NCI-H748 (cell line): ENCODE measurements around the gene SPIN1.
"Not testable (repeated sequence)": the region's sequence is repeated elsewhere in the genome, so short reads cannot be mapped to it uniquely, and the experiment has no call there.

Source experiments
- DNase-seq: peaks from one replicate; lab custom pipeline; 2025; ENCODE audit not compliant: unreplicated experiment; lab: John Stamatoyannopoulos, UW

SPIN1 gene

DNA sequence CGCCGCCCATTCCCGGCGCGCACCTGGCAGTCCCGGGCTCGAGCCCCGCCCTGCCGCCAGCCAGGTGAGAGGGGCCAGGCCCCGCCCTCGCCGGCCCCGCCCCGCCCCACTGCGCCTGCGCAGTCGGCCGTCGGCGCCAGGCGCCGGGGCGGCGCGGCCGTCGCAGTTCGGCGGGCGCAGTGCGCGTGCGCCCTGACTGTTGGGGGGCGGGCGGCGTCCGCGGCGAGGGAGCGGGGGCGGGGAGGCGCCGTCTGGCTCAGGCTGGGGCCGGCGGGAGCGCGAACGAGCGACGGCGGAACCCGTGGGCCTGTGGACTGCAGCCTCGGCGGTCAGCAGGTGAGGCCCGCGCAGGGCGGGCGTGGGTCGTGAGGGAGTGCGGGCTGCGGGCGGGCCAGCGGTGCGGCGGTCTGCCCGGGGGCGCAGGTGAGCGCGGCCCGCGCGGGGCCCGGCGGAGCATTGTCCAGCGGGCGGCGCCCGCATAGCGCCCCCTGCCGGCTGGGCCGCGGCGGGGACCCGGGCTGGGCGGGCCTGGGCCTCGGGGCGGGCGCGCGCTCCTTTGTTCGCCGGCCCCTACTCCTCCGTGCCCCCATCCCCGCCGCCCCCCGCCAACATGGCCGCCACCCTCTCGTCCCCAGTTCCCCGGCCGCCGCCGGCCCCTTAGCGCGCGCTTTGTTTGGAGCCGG is at the start of gene SPIN1:
Gene SPIN1 (plus strand): TSS at position 242 of the 683 bp plus-strand sequence. CDS start 38,096 bp downstream, outside the sequence.
- peak; percentile 91 for DNase-seq

DNA sequence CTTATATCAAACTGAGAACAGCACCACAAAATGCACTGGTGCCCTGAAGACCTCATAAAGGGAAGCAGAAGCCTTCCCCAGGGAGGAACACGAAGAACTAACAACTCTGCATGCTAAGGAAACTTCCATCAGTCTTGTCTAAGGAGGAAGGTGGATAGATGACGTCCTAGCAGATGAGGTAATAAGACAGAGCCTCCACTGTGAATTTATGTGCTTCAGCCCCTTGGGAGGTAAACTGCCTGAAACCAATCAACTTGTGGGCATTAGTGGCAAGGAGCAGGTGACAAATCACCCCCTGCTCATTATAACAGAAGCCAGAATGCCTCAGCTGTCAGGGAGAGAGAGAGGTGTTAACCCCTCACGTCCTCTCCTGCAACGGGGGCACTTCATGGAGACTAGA is 48.9 kb upstream of the SPIN1 start:
- DNase-seq: no peak

DNA sequence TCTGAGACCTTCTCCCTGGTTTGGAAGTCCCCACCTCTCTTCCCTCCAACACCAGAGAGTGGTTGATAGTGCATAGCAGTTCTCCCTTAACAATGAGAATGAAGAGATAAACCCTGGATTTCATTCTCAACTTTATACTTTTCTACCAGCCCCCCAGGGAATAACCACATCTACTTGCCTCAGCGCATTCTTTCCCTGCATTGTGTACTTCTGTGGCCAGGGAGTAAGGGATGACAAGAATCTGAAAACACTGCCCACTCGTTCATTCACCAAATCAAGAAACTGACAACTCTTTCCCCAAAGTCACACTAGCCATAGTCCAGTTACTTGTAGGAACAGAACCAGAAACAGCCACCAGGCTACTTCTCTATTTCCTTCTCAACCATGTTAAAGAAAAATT is 46.0 kb upstream of the SPIN1 start:
- no peak for DNase-seq

DNA sequence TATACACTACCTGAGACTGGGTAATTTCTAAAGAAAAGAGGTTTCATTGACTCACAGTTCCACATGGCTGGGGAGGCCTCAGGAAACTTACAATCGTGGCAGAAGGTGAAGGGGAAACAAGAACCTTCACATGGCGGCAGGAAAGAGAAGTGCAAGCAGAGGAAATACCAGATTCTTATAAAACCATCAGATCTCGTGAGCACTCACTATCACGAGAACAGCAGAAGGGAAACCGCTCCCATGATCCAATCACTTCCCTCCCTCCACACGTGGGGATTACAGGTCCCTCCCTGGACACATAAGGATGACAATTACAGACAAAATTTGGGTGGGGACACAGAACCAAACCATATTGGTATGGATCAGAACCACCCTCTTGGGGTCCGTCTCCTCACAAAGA is 44.2 kb upstream of the SPIN1 start:
- no peak for DNase-seq

DNA sequence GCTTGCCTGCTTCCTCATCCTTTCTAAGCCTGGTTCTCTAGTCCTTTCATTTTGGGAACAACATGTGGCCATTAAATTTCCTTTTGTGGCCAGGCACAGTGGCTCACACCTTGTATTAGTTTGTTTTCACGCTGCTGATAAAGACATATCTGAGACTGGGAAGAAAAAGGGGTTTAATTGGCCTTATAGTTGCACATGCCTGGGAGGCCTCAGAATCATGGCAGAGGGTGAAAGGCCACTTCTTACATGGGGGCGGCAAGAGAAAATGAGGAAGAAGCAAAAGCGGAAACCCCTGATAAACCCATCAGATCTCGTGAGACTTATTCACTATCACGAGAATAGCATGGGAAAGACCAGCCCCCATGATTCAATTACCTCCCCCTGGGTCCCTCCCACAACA is 37.9 kb upstream of the SPIN1 start:
- DNase-seq: not testable (repeated sequence)

DNA sequence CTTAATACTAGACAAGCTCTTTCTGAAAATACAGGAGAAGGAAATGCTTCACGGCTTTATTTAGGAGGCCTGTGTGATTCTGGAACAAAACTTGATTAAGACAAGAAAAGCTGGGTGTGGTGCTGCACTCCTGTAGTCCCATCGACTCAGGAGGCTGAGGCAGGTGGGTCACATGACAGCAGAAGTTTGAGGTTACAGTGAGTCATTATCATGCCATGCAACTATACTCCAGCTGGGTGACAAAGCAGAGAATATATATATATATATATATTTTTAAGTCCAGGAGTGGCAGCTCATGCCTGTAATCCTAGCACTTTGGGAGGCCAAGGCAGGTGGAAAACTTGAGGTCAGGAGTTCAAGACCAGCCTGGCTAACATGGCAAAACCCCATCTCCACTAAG is 33.1 kb upstream of the SPIN1 start:
- no peak for DNase-seq

DNA sequence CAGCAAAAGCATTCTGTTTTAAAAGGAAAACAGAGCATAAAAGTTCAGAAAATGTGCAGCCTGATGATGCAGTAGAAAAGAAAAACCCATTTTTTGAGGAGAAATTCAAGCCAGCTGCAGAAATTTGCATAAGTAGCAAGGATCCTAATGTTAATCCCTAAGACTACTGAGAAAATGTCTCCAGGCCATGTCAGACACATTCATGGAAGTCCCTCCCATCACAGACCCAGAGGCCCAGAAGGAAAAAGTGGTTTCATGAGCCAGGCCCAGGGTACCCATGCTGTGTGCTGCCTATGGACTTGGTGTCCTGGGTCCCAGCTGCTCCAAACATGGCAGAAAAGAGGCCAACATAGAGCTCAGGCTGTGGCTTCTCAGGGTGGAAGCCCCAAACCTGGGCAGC is 31.0 kb upstream of the SPIN1 start:
- not testable (repeated sequence) for DNase-seq

DNA sequence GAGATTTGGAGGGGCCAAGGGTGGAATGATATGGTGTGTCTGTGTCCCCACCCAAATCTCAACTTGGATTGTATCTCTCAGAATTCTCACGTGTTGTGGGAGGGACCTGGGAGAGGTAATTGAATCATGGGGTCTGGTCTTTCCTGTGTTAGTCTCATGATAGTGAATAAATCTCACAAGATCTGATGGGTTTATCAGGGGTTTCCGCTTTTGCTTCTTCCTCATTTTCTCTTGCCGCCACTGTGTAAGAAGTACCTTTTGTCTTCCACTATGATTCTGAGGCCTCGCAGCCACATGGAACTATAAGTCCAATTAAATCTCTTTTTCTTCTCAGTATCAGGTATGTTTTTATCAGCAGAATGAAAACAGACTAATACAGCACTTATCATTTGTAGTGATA is 29.5 kb upstream of the SPIN1 start:
- no peak for DNase-seq

DNA sequence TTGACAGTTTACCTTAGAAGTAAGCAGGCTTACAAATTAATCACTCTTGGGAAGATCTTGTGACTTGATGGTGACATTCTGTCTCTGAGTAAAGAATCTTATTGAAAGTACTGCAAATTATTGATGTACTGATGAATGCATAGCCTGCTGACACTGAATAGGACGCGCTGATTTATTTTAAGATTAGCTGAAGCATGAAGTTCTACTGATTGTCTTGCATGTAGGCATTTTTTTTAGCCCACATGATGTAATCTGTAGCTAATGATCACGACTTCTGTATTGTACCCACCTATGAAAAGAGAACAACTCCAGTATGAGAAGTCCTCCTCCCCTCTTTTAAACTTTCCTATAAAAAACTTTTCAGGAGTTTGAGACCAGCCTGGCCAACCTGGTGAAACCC is 28.3 kb upstream of the SPIN1 start:
- DNase-seq: no peak

DNA sequence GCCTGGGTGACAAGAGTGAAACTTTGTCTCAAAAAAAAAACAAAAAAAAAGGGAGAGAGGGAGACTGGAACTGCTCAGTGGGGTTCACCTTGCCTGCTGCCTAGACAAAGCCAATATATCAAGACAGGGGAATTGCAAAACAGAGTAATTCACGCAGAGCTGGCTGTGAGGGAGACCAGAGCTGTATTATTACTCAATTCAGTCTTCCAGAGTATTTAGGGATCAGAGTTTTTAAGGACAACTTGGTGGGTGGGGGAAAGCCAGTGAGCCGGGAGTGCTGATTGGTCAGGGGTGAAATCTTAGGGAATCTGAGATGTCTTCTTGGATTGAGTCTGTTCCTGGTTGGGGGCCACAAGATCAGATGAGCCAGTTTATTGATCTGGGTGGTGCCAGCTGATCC is 25.6 kb upstream of the SPIN1 start:
- no peak for DNase-seq

DNA sequence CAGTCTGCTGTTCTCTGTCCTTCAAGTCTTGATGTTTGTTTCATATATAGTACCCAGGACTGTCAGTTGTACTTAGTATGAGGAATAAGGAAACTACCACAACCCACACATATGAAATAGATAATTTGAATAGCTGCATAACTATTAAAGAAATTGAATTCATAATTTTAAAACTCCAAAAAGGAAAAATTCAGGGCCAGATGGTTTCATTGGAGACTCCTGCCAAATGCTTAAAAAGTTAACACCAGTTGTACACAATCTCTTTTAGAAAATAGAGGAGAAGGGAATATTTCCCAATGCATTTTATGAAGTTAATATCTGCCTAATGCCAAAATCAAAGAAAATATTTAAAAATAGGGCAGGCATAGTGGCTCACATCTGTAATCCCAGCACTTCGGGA is 24.6 kb upstream of the SPIN1 start:
- no peak for DNase-seq

DNA sequence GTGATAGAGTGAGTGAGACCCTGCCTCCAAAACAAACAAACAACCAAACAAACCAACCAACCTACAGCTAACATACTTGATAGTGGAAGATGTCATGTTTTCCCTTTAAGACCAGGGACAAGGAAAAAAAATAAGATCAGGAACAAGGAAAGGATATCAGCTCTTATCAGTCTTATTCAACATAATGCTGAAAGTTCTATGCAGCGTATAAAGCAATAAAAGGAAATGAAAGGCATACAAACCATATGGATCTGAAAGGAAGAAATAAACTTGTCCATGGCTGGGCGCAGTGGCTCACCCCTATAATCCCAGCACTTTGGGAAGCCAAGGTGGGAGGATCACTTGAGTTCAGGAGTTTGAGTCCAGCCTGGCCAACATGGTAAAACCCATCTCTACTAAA is 23.5 kb upstream of the SPIN1 start:
- no peak for DNase-seq

DNA sequence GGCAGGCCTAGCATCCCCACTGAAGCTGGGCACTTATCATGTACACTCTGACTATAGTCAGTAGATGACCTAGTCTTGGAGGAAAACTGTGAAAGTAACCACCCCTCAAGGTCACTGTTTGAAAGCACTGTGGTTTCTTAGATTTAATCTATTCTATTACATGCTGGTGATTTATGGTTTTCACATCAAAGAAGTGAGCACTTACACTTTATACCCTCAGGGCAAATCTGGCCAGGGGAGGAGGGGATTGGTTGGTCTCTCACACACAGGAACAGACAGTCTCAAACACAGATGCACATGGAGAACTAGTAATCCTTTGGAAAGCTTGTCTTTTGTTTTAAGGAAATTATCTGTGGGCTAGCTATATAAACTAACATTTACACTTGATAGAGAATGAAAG is 17.9 kb upstream of the SPIN1 start:
- no peak for DNase-seq

DNA sequence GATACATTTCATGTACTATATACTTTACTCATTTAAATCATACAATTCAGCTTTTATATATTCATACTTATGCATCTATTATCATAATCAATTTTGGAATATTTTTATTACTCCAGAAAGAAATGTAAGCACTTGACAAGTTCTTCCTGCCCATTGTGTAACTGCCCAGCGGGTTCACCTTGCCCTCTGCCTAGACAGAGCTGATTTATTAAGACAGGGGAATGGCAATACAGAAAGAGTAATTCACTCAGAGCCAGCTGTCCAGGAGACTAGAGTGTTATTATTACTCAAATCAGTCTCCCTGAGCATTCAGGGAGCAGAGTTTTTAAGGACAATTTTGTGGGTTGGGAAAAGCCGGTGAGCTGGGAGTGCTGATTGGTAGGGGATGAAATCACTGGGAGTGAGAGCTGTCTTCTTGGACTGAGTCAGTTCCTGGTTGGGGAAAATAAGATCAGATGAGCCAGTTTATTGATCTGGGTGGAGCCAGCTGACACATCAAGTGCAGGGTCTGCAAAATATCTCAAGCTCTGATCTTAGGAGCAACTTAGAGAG is 16.1 kb upstream of the SPIN1 start:
- DNase-seq: no peak

DNA sequence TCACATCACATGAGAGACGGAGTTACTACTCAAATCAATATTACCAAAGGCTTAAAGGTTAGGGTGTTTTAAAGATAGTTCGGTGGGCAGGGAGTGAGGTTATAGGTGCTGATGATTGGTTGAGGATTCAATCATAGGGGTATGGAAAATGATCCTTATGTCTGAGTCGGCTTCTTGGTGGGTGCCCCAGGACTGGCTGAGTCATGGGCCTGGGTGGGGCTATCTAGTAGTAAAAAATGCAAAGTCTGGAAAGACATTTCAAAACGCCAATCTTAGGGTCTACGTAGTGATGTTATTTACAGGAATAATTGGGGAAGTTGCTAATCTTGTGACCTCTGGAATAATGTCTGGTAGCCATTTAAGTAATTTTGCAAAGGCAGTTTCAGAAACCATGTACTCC is 15.2 kb upstream of the SPIN1 start:
- no peak for DNase-seq

DNA sequence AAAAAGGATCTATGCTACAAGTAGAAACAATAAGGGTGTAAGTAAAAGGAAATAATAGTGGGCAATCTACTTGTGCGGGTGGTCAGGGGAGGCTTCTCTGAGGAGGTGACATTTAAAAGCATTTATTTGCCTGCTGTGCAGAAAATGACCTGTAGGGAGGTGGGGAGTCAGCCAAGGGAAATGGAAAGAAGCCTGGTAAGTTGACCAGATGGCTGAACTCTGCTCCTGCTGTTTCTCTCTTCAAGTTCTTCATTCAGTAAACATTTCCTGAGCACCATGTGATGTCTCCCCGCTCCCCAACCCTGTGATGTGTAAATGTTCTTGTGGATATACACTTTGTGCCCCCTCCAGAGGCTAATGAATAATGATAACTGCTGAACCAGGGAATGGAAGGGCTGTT is 9.9 kb upstream of the SPIN1 start:
- DNase-seq: peak; percentile 4

DNA sequence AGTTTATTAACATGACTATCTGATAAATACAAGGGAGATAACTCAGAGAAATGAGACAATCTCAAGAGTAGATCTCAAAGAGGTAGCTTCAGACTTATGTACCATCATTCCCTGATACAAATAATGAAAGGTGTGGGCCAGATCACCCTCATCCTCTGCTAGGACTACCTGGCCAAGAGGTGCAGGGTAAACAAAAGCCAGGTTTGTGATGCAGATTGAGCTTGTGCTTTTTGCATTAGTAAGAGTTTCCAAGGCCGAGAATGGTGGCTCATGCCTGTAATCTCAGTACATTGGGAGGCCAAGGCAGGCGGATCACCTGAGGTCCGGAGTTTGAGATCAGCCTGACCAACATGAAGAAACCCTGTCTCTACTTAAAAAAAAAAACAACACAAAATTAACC is 8.9 kb upstream of the SPIN1 start:
- no peak for DNase-seq

DNA sequence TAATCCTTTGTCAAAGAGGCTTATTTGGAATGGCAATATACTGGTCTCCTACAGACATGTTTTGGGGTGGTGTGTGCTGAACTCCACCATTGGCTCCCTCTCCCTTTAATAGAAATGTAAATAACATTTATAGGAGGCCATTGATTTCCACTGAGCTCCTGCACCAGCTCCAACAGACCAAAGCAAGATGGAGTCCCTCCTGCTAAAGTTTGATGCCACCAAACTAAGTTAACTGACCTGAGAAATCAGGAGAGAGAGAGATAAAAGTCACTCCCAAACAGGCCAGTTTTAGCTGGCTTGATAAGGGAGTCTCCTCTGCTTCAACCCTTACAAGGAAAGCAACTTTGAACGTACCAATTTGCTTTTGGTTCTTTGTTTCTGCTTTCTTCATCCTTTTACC is 8.1 kb upstream of the SPIN1 start:
- no peak for DNase-seq

DNA sequence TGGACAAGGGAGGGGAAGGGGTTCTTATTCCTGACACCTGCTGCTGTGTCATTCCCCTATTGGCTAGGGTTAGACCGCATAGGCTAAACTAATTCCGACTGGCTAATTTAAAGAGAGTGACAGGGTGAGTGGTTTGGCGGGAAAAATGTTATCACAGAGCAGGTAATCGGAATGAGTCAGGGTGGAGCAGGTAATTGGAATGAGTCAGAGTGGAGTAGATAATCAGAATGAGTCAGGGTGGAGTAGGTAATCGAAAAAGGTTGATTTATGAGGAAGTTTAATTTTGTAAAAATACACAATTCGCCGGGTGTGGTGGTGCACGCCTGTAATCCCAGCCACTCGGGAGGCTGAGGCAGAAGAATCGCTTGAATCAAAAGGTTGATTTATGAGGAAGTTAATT is 6.9 kb upstream of the SPIN1 start:
- not testable (repeated sequence) for DNase-seq

DNA sequence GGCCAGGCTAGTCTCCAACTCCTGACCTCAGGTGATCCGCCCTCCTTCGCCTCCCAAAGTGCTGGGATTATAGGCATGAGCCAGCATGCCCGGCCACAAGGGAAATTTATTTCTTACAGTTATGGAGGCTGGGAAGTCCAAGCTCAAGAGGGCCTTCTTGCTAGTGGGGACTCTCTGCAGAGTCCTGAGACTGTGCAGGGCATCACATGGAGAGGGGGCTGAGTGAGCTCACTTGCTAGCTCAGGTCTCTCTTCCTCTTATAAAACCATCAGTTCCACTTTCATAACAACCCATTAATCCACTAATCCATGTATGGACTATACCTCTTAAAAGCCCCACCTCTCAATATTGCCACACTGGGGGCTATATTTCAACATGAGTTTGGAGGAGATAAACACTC is 5.1 kb upstream of the SPIN1 start:
- no peak for DNase-seq

DNA sequence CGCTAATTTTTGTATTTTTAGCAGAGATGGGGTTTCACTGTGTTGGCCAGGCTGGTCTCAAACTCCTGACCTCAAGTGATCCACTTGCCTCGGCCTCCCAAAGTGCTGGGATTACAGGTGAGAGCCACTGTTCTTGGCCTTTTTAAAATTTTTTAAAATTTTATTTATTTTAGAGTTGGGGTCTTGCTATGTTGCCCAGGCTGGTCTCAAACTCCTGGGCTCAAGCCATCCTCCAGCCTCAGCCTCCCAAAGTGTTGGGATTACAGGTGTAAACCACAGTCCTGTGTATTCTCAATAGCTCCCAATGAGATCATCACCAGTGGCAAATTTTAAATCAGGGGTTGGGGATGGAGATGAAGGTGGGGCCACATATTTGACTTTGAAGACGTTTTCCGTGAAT is 2.1 kb upstream of the SPIN1 start:
- DNase-seq: not testable (repeated sequence)

DNA sequence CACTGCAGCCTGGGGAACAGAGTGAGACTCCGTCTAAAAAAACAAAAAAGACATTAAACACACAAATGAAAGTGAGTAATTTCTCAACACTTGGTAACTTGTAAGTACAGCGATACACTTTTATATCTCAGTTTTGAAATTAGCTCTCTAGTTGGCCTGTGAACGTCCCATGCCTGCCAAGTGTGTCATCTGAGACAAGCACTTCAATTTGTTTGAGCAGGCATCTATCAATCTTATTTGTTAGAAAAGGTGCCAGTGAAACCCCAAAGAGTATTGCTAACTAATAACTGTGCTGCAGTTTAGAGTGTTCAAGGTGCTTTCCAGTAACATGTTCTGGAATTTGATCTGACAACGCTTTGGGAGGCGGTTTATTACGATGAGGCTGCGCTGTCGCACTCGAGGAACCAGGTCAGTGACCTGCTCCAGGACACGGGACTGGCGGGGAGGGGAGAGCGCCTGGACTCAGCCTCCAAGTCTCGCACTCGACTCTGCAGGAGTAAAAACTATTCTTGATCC is 1.1 kb upstream of the SPIN1 start:
- DNase-seq: no peak
